IPS-20b (cell line): ENCODE measurements around the gene TENM4.

Experiments
- H3K27ac ChIP-seq: one replicate; pipeline ENCODE4 v1.5.1; 2013; ENCODE audit warnings: low read length
- H3K27me3 ChIP-seq: 2 replicates; pipeline ENCODE4 v1.6.1; 2013; ENCODE audit warnings: mild to moderate bottlenecking, low read length, inconsistent platforms; ENCODE audit not compliant: insufficient read depth
- H3K36me3 ChIP-seq: 2 replicates; pipeline ENCODE4 v1.6.1; 2013; ENCODE audit warnings: low read depth, mild to moderate bottlenecking, inconsistent platforms, low read length, moderate library complexity; ENCODE audit not compliant: insufficient read depth
- H3K4me1 ChIP-seq: 2 replicates; pipeline ENCODE4 v1.6.1; 2013; ENCODE audit warnings: mild to moderate bottlenecking, control low read depth, inconsistent platforms, low read length, moderate library complexity; ENCODE audit not compliant: insufficient read depth
- H3K4me3 ChIP-seq: 2 replicates; pipeline ENCODE4 v1.5.1; 2013; ENCODE audit warnings: mild to moderate bottlenecking, low read length, inconsistent platforms
- H3K9ac ChIP-seq: 2 replicates; pipeline ENCODE4 v1.6.1; 2013; ENCODE audit warnings: low read depth, mild to moderate bottlenecking, inconsistent platforms, low read length, moderate library complexity
- H3K9me3 ChIP-seq: 2 replicates; pipeline ENCODE4 v1.6.1; 2013; ENCODE audit warnings: mild to moderate bottlenecking, low read depth, low read length, inconsistent platforms; ENCODE audit not compliant: insufficient read depth

The TENM4 gene

DNA sequence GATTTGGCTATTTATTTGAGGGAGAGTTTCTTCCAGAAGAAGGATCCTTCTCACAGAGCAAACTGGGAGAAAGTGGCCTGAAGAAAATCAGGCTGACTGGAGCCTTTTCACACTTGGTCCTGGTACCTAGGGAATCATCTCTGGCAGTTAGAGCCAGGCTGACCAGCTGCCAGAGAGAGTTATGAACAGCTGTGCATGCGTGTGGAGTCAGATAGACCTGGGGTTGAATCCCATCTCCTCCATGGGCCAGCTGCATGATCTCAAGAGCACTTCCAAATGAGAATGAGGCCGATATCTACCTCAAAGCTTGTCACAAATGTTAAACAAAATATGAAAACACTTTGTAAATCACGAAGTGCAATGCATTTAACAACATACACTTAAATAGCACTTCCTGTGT, 390.0 kb downstream of the TENM4 start:
- no peaks in the 10 kb centered on the region for H3K36me3 ChIP-seq
- H3K27me3 ChIP-seq = no peaks in the 10 kb centered on the region
- no peak overlapping the region for H3K4me3 ChIP-seq
- H3K9me3 ChIP-seq = no peaks in the 10 kb centered on the region
- peaks cover 5% of the 10 kb centered on the region; the same call in 1 of the 2 replicates for H3K4me1 ChIP-seq
- H3K27ac ChIP-seq = no peak overlapping the region
- H3K9ac ChIP-seq = no peak overlapping the region

DNA sequence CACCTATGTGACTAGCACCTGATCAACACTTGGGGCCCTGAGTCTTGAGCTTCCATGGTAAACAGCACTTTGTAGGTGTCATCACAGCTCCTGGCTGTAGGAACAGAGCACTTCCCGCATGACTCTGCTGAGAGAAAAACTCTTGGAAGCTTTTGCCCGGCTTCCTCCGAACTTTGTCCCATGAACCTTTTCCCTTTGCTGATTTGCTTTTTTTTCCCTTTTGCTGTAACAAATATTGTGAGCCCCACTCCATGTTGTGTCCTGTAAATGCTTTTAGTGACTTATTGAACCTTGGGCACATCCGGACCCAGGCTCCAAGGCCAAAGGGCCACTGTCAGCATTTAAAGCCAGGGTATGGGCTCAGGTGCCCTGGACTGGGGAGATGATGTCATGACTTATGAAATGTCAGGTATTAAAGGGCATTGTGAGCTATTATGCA, 391.1 kb downstream of the TENM4 start:
- Histone ChIP-seq H3K9me3 (no peaks in the 10 kb centered on the region), H3K27me3 (no peaks in the 10 kb centered on the region), H3K9ac (no peak overlapping the region)

DNA sequence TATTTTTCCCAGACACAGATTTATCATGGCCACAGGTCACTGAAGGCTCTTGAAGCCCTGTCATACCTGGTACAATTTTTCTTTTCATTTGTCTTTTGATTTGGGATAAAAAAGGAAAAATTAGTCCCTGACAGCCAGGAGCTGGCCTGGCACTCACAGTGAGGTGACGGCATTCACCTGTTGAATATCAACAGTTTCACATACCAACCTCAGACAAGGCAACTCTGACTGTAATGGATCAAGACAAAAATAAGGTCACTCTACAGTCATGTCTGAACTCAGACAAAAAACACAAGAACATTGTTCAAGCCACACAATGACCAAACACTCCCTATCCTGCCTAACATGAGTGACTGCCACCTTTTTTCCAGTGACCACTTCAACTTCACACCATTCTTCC, 392.9 kb downstream of the TENM4 start:
- H3K9me3 ChIP-seq = no peaks in the 10 kb centered on the region
- H3K27ac ChIP-seq = no peak overlapping the region
- H3K9ac ChIP-seq = no peak overlapping the region
- peaks cover 5% of the 10 kb centered on the region; the same call in 1 of the 2 replicates for H3K4me1 ChIP-seq
- H3K4me3 ChIP-seq = no peak overlapping the region
- H3K36me3 ChIP-seq = no peaks in the 10 kb centered on the region
- H3K27me3 ChIP-seq = no peaks in the 10 kb centered on the region

More for the DNA sequence above, 391.1 kb downstream of the TENM4 start:
- H3K4me1 ChIP-seq = peaks cover 5% of the 10 kb centered on the region; the same call in 1 of the 2 replicates
- H3K27ac ChIP-seq = no peak overlapping the region
- H3K4me3 ChIP-seq = no peak overlapping the region
- no peaks in the 10 kb centered on the region for H3K36me3 ChIP-seq

DNA sequence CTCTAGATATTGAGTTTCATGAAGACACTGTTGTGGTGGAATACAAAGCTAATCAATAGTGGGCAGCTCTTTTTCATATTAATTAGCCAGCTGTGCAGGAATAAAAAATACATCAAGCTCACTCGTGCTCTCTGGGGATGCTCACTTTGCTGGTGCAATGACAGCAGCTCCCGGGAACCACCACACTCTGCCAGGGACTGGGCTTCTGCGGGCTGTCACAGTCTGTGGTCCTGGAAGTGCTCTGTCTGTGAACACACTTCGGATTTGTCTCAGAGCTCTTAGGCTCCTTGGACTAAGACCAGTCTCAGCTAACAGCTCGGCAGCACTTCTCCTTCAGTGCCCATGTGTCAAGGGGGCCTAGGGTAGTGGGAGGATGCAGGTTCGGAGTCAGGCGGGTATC, 393.5 kb downstream of the TENM4 start:
- no peaks in the 10 kb centered on the region for H3K9me3 ChIP-seq
- H3K27me3 ChIP-seq = no peaks in the 10 kb centered on the region
- no peak overlapping the region for H3K4me3 ChIP-seq
- no peaks in the 10 kb centered on the region for H3K36me3 ChIP-seq
- no peak overlapping the region for H3K27ac ChIP-seq
- H3K9ac ChIP-seq = no peak overlapping the region
- peaks cover 5% of the 10 kb centered on the region; the same call in 1 of the 2 replicates for H3K4me1 ChIP-seq

DNA sequence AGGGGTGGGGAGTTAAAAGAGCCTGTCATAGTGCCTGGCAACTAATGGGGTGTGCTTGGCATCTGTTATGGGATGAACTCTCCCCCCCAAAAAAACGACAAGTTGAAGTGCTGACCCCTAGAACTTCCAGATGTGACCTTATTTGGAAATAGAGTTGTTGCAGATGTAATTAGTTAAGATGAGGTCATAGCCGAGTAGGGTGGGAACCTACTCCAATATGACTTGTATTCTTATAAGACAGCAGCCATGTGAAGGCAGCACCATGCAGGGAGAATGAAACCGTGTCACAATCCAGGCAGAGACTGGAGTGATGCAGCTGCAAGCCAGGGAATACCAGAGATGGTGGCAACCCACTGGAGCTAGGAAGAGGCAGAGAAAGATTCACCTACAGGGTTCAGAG, 394.5 kb downstream of the TENM4 start:
- no peaks in the 10 kb centered on the region for H3K9me3 ChIP-seq
- H3K4me1 ChIP-seq = peaks cover 5% of the 10 kb centered on the region; the same call in 1 of the 2 replicates
- H3K9ac ChIP-seq = no peak overlapping the region
- no peaks in the 10 kb centered on the region for H3K36me3 ChIP-seq
- H3K27ac ChIP-seq = no peak overlapping the region
- H3K4me3 ChIP-seq = no peak overlapping the region
- H3K27me3 ChIP-seq = no peaks in the 10 kb centered on the region

DNA sequence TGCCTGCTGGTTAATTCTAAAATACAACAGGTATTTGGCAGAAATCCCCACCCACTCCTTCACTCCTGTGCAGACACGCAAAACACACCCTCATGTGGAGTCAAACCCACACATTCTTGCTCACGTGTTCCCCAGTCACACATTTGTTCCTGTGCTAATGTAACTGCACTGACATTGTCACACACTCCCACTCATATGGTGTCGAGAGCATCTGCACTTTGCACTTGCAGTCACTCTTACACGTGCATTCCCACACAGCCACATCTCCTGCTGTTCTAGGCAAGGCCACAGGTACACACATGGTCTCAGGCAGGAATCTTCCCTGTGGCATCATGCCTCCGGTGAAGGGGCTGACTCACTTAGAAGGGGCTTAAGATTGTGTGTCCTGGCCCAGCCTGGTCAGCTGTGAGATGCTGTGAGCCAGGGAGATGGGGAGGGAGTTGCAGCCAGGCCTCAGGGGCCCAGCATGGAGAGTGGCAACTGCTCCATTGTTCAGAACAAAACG, 395.0 kb downstream of the TENM4 start:
- H3K4me3 ChIP-seq = no peak overlapping the region
- H3K9me3 ChIP-seq = no peaks in the 10 kb centered on the region
- no peaks in the 10 kb centered on the region for H3K27me3 ChIP-seq
- H3K27ac ChIP-seq = no peak overlapping the region
- H3K4me1 ChIP-seq = peaks cover 5% of the 10 kb centered on the region; the same call in 1 of the 2 replicates
- H3K36me3 ChIP-seq = no peaks in the 10 kb centered on the region
- no peak overlapping the region for H3K9ac ChIP-seq

DNA sequence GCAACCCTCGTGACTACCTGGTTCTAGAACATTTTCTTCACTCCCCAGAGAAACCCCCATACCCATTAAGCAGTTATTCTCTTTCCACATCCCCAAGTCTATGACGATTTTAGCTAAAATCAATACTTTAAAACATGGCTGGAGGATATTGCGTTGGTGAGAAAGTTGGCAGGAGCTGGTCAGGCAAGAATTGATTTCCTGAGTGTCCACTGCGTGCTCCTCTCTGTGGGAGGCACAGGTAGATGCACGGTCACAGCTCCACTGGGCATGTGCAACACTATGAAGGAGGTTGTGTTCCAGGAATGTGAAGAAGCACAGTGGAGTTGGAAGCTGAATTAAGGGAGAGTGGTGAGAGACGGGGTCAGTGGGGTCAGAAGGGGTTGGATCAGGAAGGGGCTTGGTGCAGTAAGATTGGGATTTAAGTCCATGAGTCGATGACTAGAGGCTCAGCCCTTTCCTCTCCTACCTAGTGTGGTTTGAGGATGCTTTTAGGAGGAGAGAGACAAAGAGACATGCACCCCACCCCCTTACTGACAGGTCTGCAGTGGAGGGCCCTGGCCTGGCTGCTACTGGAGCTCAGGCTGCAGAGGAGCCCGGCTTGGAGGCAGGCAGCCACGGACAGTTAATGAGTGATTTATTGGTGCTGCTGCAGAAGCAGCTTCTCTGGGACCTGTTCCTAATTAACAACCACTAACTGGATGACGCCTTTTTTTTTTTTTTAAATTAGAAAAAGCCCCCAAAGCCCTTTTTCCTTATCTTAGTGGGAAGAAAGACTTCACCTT, 395.6 kb downstream of the TENM4 start:
- Histone ChIP-seq H3K27ac (no peak overlapping the region), H3K9me3 (no peaks in the 10 kb centered on the region), H3K36me3 (no peaks in the 10 kb centered on the region), H3K27me3 (no peaks in the 10 kb centered on the region), H3K4me3 (no peak overlapping the region), H3K4me1 (peaks cover 5% of the 10 kb centered on the region; the same call in 1 of the 2 replicates), H3K9ac (no peak overlapping the region)

DNA sequence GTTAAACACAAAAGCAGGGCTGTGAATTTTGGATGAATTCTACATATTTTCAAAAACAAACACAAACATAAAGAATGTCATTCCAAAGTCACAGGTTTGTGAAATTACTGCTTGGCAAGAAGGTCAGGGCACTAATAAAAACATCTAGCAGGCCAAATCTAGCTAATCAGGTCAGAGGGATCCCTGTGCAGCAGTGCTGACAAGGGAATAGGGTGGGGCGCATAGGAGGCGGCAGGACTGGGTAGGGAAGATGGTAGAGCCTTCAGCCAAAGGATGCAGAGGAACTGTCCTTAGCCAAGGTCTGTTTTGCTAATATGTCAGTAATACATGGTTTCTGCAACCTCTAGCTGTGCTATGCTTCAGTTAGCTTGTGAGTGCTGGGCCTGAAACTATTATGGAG, 396.6 kb downstream of the TENM4 start:
- no peak overlapping the region for H3K9ac ChIP-seq
- no peak overlapping the region for H3K27ac ChIP-seq
- H3K4me1 ChIP-seq = peaks cover 2% of the 10 kb centered on the region; the same call in 1 of the 2 replicates
- H3K27me3 ChIP-seq = no peaks in the 10 kb centered on the region
- no peaks in the 10 kb centered on the region for H3K36me3 ChIP-seq
- no peak overlapping the region for H3K4me3 ChIP-seq
- H3K9me3 ChIP-seq = no peaks in the 10 kb centered on the region

DNA sequence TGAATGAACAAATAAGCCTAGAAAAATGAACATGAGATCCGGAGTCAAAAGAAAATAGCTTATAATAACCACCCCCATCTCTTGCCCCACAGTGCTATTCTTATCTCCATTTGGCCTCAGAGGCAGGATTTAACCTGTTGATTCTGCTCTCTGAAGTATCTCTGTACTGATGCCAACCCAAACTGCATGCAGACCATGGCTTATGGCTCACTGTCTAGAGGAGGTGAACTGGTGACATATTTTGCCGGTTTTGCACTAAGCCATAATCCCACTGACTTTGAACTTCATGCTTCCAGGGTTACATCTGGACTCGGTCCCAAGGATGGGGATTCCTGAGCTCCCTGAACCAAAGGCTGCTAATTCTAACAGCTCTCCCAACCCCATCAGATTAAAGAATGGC, 397.1 kb downstream of the TENM4 start:
- no peak overlapping the region for H3K9ac ChIP-seq
- peaks cover 5% of the 10 kb centered on the region; the same call in 1 of the 2 replicates for H3K4me1 ChIP-seq

DNA sequence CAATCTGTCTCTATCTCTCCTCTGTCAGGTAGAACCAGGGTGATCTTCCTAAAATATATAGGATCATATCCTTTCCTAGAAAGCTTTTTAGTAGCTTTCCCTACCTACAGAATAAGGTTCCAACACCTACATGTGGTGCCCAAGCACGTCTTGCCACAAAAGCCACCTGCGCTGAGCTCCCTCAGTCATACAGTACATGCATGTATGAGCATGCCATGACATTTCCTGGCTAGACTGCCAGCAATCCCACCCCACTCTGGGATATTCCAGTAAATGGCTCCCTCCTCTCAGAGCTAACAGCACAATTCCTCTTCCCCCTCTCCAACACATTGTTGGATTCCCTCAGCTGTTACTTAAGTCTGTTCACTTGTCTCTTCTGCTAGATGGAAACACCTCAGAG, 398.0 kb downstream of the TENM4 start:
- no peak overlapping the region for H3K4me3 ChIP-seq
- H3K4me1 ChIP-seq = peaks cover 5% of the 10 kb centered on the region; the same call in 1 of the 2 replicates

More for the DNA sequence above, 397.1 kb downstream of the TENM4 start:
- Histone ChIP-seq H3K4me3 (no peak overlapping the region), H3K27me3 (no peaks in the 10 kb centered on the region), H3K36me3 (no peaks in the 10 kb centered on the region), H3K27ac (no peak overlapping the region), H3K9me3 (no peaks in the 10 kb centered on the region)

DNA sequence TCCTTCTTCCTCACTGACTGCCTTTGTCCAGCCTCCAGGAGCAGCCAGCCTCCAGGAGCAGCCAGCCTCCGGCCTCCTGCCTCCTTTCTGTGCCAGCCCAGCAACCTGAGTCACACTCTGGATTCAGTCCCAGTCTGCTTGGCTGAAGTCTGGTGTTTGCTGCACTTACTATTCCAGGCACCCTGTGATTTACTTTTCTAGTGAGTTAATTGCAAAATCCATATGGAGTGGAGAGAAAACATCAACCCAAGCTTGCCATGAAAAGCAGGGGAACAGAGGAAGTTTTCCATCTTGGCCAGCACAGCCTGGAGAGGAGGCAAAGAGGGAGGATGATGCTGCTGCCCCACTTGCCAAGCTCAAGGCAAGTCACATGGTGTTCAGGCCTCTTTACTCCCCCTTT, 400.5 kb downstream of the TENM4 start:
- no peak overlapping the region for H3K9ac ChIP-seq
- no peaks in the 10 kb centered on the region for H3K9me3 ChIP-seq
- H3K4me3 ChIP-seq = no peak overlapping the region
- no peaks in the 10 kb centered on the region for H3K36me3 ChIP-seq
- no peak overlapping the region for H3K27ac ChIP-seq
- peaks cover 5% of the 10 kb centered on the region; the same call in 1 of the 2 replicates for H3K4me1 ChIP-seq
- no peaks in the 10 kb centered on the region for H3K27me3 ChIP-seq

More for the DNA sequence above, 398.0 kb downstream of the TENM4 start:
- Histone ChIP-seq H3K27ac (no peak overlapping the region), H3K36me3 (no peaks in the 10 kb centered on the region), H3K9me3 (no peaks in the 10 kb centered on the region), H3K27me3 (no peaks in the 10 kb centered on the region), H3K9ac (no peak overlapping the region)

DNA sequence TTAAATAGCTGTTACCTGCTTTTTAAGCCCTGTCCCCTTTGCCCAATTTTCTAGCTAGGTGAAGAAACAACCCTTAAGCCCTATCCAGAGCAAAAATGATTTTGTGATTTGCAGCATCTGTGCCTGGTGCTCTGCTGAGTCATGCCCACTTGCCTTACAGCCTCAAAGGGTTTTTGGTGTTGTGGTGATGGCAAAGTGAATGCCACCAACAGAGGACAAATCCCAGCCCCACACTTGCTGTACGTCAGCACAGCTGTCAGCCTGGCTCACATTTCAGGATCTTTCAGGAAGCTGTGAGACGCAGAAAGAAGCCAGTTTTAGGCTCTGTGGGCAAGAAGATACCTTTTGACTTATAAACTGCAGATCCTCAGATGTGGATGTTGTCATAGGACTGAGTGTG, 401.7 kb downstream of the TENM4 start:
- Histone ChIP-seq H3K36me3 (no peaks in the 10 kb centered on the region), H3K9me3 (no peaks in the 10 kb centered on the region), H3K27me3 (no peaks in the 10 kb centered on the region), H3K4me1 (peaks cover 5% of the 10 kb centered on the region; the same call in 1 of the 2 replicates), H3K27ac (no peak overlapping the region), H3K9ac (no peak overlapping the region; the same call in 1 of the 2 replicates), H3K4me3 (no peak overlapping the region)
